Measurements from ENCODE around the gene BTNL3.

Gene BTNL3

GRCh38 chr5:181036816-181037364, 48.2 kb downstream of the BTNL3 start:
- CTCF ChIA-PET = no interaction called here

GRCh38 chr5:181037365-181037861, 48.8 kb downstream of the BTNL3 start:
- TF ChIP-seq CTCF (IDR thresholded peaks at IDR 0.05; ENCODE audit: control extremely low read depth, extremely low read depth, low read depth, missing control alignments) = no peak
- ChIA-PET CTCF (no interaction called here), POLR2A (no interaction called here)
- no peak for DNase-seq (ENCODE audit: extremely low spot score)

More at GRCh38 chr5:181036816-181037364, 48.2 kb downstream of the BTNL3 start:
- POLR2A ChIA-PET = no interaction called here
- TF ChIP-seq CTCF (IDR thresholded peaks at IDR 0.05; ENCODE audit: control extremely low read depth, extremely low read depth, low read depth, missing control alignments) = no peak
- no peak for DNase-seq (ENCODE audit: extremely low spot score)

- no peak for DNase-seq (ENCODE audit: extremely low spot score)
- POLR2A ChIA-PET = no interaction called here
- CTCF ChIA-PET = interaction anchor here (1.4 kb wide), 1 partner anchor 9 kb away, joined by 3 read pairs; no protein-coding TSS in a partner anchor
- TF ChIP-seq CTCF (IDR thresholded peaks at IDR 0.05; ENCODE audit: control extremely low read depth, extremely low read depth, low read depth, missing control alignments) = no peak
Measured at GRCh38 chr5:181039471-181039870, 50.8 kb downstream of the BTNL3 start.

GRCh38 chr5:181039931-181040630, 51.4 kb downstream of the BTNL3 start, which contains the start of gene BTNL9:
TSS of gene BTNL9 (plus strand) at chr5:181040266. CDS start at chr5:181045490, 5,224 bp downstream.
- no peak for TF ChIP-seq CTCF (IDR thresholded peaks at IDR 0.05; ENCODE audit: control extremely low read depth, extremely low read depth, low read depth, missing control alignments)
- ChIA-PET POLR2A (no interaction called here), CTCF (interaction anchor here (1.4 kb wide), 1 partner anchor 9 kb away, joined by 3 read pairs; no protein-coding TSS in a partner anchor)
- DNase-seq (ENCODE audit: extremely low spot score) = no peak

- no peak for TF ChIP-seq CTCF (IDR thresholded peaks at IDR 0.05; ENCODE audit: control extremely low read depth, extremely low read depth, low read depth, missing control alignments)
- ChIA-PET CTCF (interaction anchor here (1.4 kb wide), 1 partner anchor 8 kb away, joined by 3 read pairs; no protein-coding TSS in a partner anchor), POLR2A (no interaction called here)
- no peak for DNase-seq (ENCODE audit: extremely low spot score)
Measured at GRCh38 chr5:181040631-181040945, 51.9 kb downstream of the BTNL3 start.

- CTCF ChIA-PET = interaction anchor here (1.4 kb wide), 1 partner anchor 8 kb away, joined by 3 read pairs; no protein-coding TSS in a partner anchor
- POLR2A ChIA-PET = no interaction called here
- DNase-seq (ENCODE audit: extremely low spot score) = no peak
- no peak for TF ChIP-seq CTCF (IDR thresholded peaks at IDR 0.05; ENCODE audit: control extremely low read depth, extremely low read depth, low read depth, missing control alignments)
Measured at GRCh38 chr5:181041043-181041442, 52.4 kb downstream of the BTNL3 start.
